CD4-positive, alpha-beta memory T cell (primary cell): ENCODE results near the gene HTR2A. TPM values are rescaled to one million over a fixed set of nuclear protein-coding genes. Genes with fewer than 3 reads are reported as not detected.

Experiments used
- CTCF ChIA-PET: fragments of 350-600 bp; sonication (Branson Sonifier 250); formaldehyde crosslinking; loops from one replicate; lab custom pipeline; 2021; ENCODE audit warnings: inconsistent platforms; ENCODE audit not compliant: partially characterized antibody; lab: Charles Lee
- POLR2A ChIA-PET: fragments of 350-600 bp; sonication (Branson Sonifier 250); formaldehyde crosslinking; loops from one replicate; lab custom pipeline; 2021; ENCODE audit not compliant: partially characterized antibody; lab: Charles Lee
- DNase-seq, 5 donors: peaks; one replicate each; pipeline versions ENCODE4 v3.0.0 to v3.0.0-alpha.2; 2020 to 2022; ENCODE audit warnings: mixed read lengths in 1 of 5
- H3K27ac ChIP-seq: one replicate; pipeline ENCODE4 v1.7.0; 2013; ENCODE audit warnings: low read depth, low read length
- H3K27me3 ChIP-seq: 2 replicates; pipeline ENCODE4 v1.7.0; 2013; ENCODE audit warnings: mild to moderate bottlenecking, low read length, moderate library complexity; ENCODE audit not compliant: insufficient read depth
- H3K36me3 ChIP-seq: 2 replicates; pipeline ENCODE4 v1.7.0; 2013; ENCODE audit warnings: mild to moderate bottlenecking, low read length, moderate library complexity; ENCODE audit not compliant: insufficient read depth
- H3K4me1 ChIP-seq: 2 replicates; pipeline ENCODE4 v1.7.0; 2013; ENCODE audit warnings: mild to moderate bottlenecking, low read length, moderate library complexity; ENCODE audit not compliant: insufficient read depth
- H3K4me3 ChIP-seq, 2 donors: one replicate each; pipeline ENCODE4 v1.7.0; 2013; ENCODE audit warnings: low read length in 2 of 2, mild to moderate bottlenecking in 1 of 2
- H3K9me3 ChIP-seq, 2 donors: one replicate each; pipeline ENCODE4 v1.7.0; 2013; ENCODE audit warnings: low read length in 2 of 2, control low read depth in 1 of 2; ENCODE audit not compliant: control insufficient read depth in 1 of 2
- H3K27ac Mint-ChIP-seq, 7 donors: one replicate each; pipeline ENCODE4 v1.8.0; 2020 to 2021; ENCODE audit warnings: mixed read lengths in 7 of 7, mild to moderate bottlenecking in 6 of 7, inconsistent platforms in 3 of 7, moderate library complexity in 3 of 7
- H3K27me3 Mint-ChIP-seq, 2 donors: one replicate each; pipeline ENCODE4 v1.8.0; 2020 to 2021; ENCODE audit warnings: mixed read lengths in 2 of 2
- H3K36me3 Mint-ChIP-seq, 2 donors: one replicate each; pipeline ENCODE4 v1.8.0; 2020 to 2021; ENCODE audit warnings: mixed read lengths in 2 of 2, inconsistent platforms in 1 of 2, mild to moderate bottlenecking in 1 of 2
- H3K4me1 Mint-ChIP-seq, 4 donors: one replicate each; pipeline ENCODE4 v1.8.0; 2020 to 2021; ENCODE audit warnings: mixed read lengths in 4 of 4, mild to moderate bottlenecking in 1 of 4
- H3K4me3 Mint-ChIP-seq, 8 donors: one replicate each; pipeline ENCODE4 v1.8.0; 2020 to 2021; ENCODE audit warnings: mixed read lengths in 8 of 8, mild to moderate bottlenecking in 7 of 8, moderate library complexity in 6 of 8, inconsistent platforms in 3 of 8
- H3K9me3 Mint-ChIP-seq, 8 donors: one replicate each; pipeline ENCODE4 v1.8.0; 2020 to 2021; ENCODE audit warnings: mixed read lengths in 8 of 8, mild to moderate bottlenecking in 5 of 8, inconsistent platforms in 3 of 8, moderate library complexity in 1 of 8
- intact Hi-C: fragments of 100-400 bp; cut with micrococcal nuclease; formaldehyde crosslinking; loops from one replicate; pipeline ENCODE4 v1.15.1; 2023
- polyA plus RNA-seq, 2 donors: library from polyadenylated mRNA; unstranded; fragments of 300-500 nt; fragmentation: Illumina TruSeq; gene quantifications; one replicate each; pipeline ENCODE4 v1.2.3, GENCODE V29; 2021
- total RNA-seq, 2 experiments: library from RNA; stranded (reverse); gene quantifications; one replicate each; pipeline ENCODE4 v1.2.3, GENCODE V29; 2021

HTR2A gene
- total RNA-seq = not detected
- not detected for polyA plus RNA-seq

DNA sequence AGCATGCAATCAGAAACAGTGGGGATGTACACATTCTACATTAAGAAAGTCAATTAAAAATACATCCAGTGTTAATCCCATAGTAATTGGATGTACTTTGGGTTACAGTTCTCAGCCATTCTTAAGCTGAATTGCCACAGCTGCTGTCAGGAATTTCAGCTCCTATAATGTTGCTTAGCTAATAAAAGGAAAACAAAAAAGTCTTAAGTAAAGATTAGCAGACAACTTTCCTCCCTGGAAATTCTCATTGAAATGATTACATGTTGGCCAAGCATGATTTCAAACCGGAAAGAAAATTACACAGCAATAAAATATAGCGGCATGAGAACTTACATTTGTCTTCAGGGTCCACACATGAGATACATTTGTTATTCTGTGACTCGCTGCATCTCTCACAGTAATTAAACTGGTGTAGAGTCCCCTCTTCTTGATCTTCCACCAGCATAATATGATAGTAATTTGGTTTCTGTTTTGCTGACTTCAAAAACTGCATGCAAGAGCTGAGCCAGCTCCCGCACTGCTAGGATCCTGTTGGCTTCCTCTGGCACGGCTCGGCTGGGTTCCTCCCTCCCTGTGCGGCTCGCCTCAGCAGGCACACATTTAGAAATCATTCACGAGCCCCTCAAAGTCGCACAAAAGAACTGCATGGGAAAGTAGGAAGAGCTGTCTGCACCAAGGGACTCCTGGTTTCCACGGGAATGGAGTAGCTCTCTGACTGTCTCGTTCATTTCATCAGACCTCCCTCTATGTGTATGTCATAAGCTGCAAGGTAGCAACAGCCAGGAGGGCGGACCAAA lies at the start of gene HTR2A:
Gene HTR2A, minus strand, starts transcription at position 713 of the 797 bp plus-strand sequence. CDS start 1,147 bp downstream, outside the sequence.
- H3K36me3 Mint-ChIP-seq = no peaks in the 10 kb centered on the region
- Histone ChIP-seq H3K4me3 (no peak within 1 kb of the TSS), H3K9me3 (no peaks in the 10 kb centered on the region), H3K27ac (no peak within 1 kb of the TSS), H3K36me3 (no peaks in the 10 kb centered on the region), H3K27me3 (peaks cover 10% of the 10 kb centered on the region), H3K4me1 (peaks cover 13% of the 10 kb centered on the region)
- POLR2A ChIA-PET = no interaction called here
- intact Hi-C loops = no loop called here
- no peak within 1 kb of the TSS for H3K27ac Mint-ChIP-seq
- CTCF ChIA-PET = interaction anchor here (1.2 kb wide), 1 partner anchor 26 kb away, joined by 3 read pairs; no protein-coding TSS in a partner anchor
- peaks cover 28 to 48% of the 10 kb centered on the region in 2 donors for H3K27me3 Mint-ChIP-seq
- H3K4me3 Mint-ChIP-seq = peak within 1 kb of the TSS in 7 of 8 donors; percentile 28 to 74 (median 70)
- DNase-seq = no peak
- H3K9me3 Mint-ChIP-seq = no peaks in the 10 kb centered on the region
- peaks cover 16 to 28% (median 21%) of the 10 kb centered on the region in 4 donors for H3K4me1 Mint-ChIP-seq

DNA sequence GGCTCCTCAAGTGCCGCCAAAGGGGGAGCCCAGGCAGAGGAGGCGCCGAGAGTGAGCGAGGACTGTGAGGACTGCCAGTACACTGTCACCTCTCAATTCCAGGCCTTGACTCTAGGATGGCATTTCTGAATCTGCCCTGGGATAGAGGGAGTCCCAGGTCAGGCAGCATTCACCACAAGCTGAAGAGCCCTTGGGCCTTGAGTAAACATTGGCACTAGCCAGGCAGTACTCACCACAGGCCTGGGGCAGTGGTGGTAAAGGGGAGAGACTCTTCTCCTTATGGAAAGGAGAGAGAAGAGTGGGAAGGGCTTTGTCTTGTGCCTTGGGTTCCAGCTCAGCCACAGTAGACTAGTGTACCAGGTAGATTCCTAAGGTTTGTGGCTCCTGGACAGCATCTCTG lies 39.7 kb upstream of the HTR2A start:
- no peak for DNase-seq
- CTCF ChIA-PET = no interaction called here

DNA sequence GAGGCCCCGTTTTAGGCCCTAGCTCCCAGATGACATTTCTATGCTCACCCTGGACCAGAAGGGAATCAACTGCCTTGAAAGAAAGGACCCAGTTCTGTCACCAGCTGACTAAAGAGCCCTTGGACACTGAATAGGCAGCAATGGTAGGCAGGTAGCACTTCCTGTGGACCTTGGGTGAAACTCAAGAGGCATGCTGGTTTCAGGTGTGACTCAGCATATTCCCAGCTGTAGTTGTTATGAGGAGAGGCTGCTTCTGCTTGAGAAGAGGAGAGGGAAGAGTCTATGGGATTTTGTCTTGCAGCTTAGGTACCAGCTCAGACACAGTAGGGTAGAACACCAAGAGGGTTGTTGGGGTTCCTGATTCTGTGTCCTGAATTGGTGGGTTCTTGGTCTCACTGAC lies 37.9 kb upstream of the HTR2A start:
- ChIA-PET POLR2A (no interaction called here), CTCF (no interaction called here)
- Mint-ChIP-seq H3K27ac (no peak overlapping the region), H3K9me3 (peaks cover 0 to 23% (median 12%) of the 10 kb centered on the region in 8 donors), H3K27me3 (peaks cover 5 to 14% of the 10 kb centered on the region in 2 donors), H3K4me3 (no peak overlapping the region), H3K4me1 (no peaks in the 10 kb centered on the region), H3K36me3 (no peaks in the 10 kb centered on the region)
- no peaks in the 10 kb centered on the region for H3K4me1 ChIP-seq
- no peak overlapping the region for H3K27ac ChIP-seq
- DNase-seq = no peak
- no peaks in the 10 kb centered on the region for H3K36me3 ChIP-seq
- no peaks in the 10 kb centered on the region for H3K9me3 ChIP-seq
- no peaks in the 10 kb centered on the region for H3K27me3 ChIP-seq
- intact Hi-C loops = no loop called here
- H3K4me3 ChIP-seq = no peak overlapping the region

More for the DNA sequence above, 39.7 kb upstream of the HTR2A start:
- Mint-ChIP-seq H3K9me3 (peaks cover 5 to 27% (median 14%) of the 10 kb centered on the region in 8 donors), H3K4me3 (no peak overlapping the region), H3K4me1 (no peaks in the 10 kb centered on the region), H3K27ac (no peak overlapping the region), H3K36me3 (no peaks in the 10 kb centered on the region), H3K27me3 (peaks cover 7 to 14% of the 10 kb centered on the region in 2 donors)
- Histone ChIP-seq H3K9me3 (no peaks in the 10 kb centered on the region), H3K36me3 (no peaks in the 10 kb centered on the region), H3K4me3 (no peak overlapping the region), H3K27ac (no peak overlapping the region), H3K27me3 (no peaks in the 10 kb centered on the region), H3K4me1 (no peaks in the 10 kb centered on the region)
- intact Hi-C loops = no loop called here
- POLR2A ChIA-PET = no interaction called here

DNA sequence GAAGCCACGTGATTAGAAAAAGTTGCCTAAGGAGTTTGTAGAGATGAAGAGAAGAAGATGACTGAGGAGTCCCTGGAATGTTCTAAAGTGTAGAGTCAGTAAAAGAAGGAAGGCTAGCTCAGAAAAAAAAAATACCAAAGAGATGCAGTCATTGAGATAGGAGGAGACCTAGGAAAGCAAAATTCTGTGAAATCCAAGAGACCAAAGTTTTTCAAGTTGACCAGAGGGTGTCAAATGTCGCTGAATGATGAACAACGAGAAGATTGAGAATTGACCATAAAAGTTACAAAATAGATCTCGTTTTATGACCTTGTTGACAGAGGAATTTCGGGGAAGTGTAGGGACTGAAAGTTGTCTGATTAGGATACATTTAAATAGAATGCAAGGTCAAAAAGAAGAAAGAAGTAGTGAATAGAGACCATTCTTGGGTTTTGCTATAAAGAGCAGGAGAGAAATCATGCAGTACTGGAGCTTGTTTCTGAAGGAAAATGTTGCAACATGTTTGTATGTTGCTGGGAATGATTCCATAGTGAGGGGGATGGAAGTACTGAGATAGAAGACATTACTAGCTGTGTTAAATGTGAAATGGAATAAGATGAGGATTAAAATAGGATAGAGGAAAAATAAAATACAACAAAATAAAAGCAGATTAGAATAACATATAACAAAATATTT lies 30.2 kb upstream of the HTR2A start:
- peaks cover 0 to 2% (median under 1%) of the 10 kb centered on the region in 8 donors for H3K9me3 Mint-ChIP-seq
- Histone ChIP-seq H3K9me3 (no peaks in the 10 kb centered on the region), H3K36me3 (no peaks in the 10 kb centered on the region), H3K4me3 (no peak overlapping the region), H3K4me1 (no peaks in the 10 kb centered on the region), H3K27me3 (no peaks in the 10 kb centered on the region), H3K27ac (no peak overlapping the region)
- H3K36me3 Mint-ChIP-seq = no peaks in the 10 kb centered on the region
- DNase-seq = no peak
- CTCF ChIA-PET = interaction anchor here (1.4 kb wide), 1 partner anchor 32 kb away, joined by 4 read pairs; no protein-coding TSS in a partner anchor
- POLR2A ChIA-PET = no interaction called here
- no peak overlapping the region for H3K27ac Mint-ChIP-seq
- peaks cover 4 to 5% of the 10 kb centered on the region in 2 donors for H3K27me3 Mint-ChIP-seq
- intact Hi-C loops = no loop called here
- H3K4me1 Mint-ChIP-seq = no peaks in the 10 kb centered on the region
- H3K4me3 Mint-ChIP-seq = no peak overlapping the region

DNA sequence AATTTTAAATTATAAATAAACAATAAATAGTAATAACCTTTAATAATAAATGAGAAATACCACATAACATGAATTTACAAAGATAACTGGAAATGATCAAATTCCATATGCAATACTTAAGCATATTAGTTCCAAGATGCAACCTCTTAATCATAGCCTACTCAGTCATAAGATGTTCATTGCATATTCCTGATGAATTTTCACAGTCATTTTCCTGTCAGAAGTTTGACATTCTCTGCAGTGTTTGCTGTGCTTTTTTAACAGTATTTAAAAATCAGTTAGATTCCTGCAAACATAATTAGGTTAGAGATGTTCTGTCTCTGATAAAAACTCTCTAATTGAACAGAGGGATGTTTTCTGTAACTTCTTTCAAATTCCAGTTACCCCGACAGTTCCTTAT lies 28.6 kb upstream of the HTR2A start:
- DNase-seq = no peak
- Mint-ChIP-seq H3K27ac (no peak overlapping the region), H3K36me3 (no peaks in the 10 kb centered on the region), H3K4me1 (no peaks in the 10 kb centered on the region), H3K4me3 (no peak overlapping the region), H3K9me3 (peaks cover 0 to 3% (median under 1%) of the 10 kb centered on the region in 8 donors), H3K27me3 (peaks cover 3 to 4% of the 10 kb centered on the region in 2 donors)
- ChIA-PET CTCF (no interaction called here), POLR2A (no interaction called here)
- intact Hi-C loops = no loop called here
- H3K9me3 ChIP-seq = no peaks in the 10 kb centered on the region
- no peak overlapping the region for H3K27ac ChIP-seq
- H3K27me3 ChIP-seq = no peaks in the 10 kb centered on the region
- H3K4me3 ChIP-seq = no peak overlapping the region
- H3K4me1 ChIP-seq = no peaks in the 10 kb centered on the region
- H3K36me3 ChIP-seq = no peaks in the 10 kb centered on the region

DNA sequence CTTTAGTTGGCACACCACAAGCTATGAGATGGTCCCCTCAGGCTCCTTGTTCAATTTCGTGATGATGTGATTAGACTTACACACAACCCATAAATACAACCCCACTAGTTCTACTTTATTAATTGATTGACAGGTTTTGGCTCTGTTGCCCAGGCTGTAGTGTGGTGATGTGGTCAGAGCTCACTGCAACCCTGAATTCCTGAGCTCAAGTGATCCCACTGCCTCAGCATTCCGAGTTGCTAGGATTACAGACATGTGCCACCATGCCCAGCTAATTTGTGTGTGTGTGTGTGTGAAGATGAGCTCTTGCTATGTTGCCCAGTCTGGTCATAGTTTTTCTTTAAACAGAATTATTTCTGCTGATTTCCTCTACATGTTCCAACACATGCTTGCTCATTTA lies 17.5 kb upstream of the HTR2A start:
- no peaks in the 10 kb centered on the region for H3K36me3 ChIP-seq
- no peaks in the 10 kb centered on the region for H3K4me1 Mint-ChIP-seq
- H3K9me3 ChIP-seq = no peaks in the 10 kb centered on the region
- H3K4me3 Mint-ChIP-seq = no peak overlapping the region
- no peaks in the 10 kb centered on the region for H3K36me3 Mint-ChIP-seq
- no peak overlapping the region for H3K4me3 ChIP-seq
- H3K27ac ChIP-seq = no peak overlapping the region
- H3K27me3 Mint-ChIP-seq = peaks cover 3 to 13% of the 10 kb centered on the region in 2 donors
- no peaks in the 10 kb centered on the region for H3K4me1 ChIP-seq
- no peak for DNase-seq
- intact Hi-C loops = no loop called here
- ChIA-PET CTCF (interaction anchor here (1.1 kb wide), 1 partner anchor 21 kb away, joined by 3 read pairs; no protein-coding TSS in a partner anchor), POLR2A (no interaction called here)
- H3K27ac Mint-ChIP-seq = no peak overlapping the region
- peaks cover 0 to 4% (median 0%) of the 10 kb centered on the region in 8 donors for H3K9me3 Mint-ChIP-seq
- H3K27me3 ChIP-seq = no peaks in the 10 kb centered on the region

DNA sequence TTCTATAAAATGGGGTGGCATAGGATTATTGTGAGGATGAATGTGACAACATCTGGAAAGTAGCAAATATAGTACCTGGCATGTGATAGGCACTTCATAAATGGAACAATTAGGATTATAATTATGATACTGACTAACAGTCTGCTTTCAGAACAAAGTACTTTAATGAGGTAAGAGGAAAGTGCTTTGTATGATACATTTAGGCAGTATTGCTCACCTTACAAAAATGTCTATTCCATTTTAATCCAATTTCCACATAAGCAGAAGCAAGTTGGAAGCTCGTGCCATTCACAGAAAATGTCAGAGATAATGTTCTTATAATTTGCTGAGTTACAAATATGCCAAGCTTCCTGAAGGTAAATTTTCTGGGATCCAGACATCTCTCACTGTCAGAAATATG lies 16.9 kb upstream of the HTR2A start:
- H3K4me3 Mint-ChIP-seq = no peak overlapping the region
- H3K4me1 ChIP-seq = no peaks in the 10 kb centered on the region
- ChIA-PET CTCF (interaction anchor here (1.1 kb wide), 1 partner anchor 21 kb away, joined by 3 read pairs; no protein-coding TSS in a partner anchor), POLR2A (no interaction called here)
- H3K27me3 Mint-ChIP-seq = peaks cover 3 to 11% of the 10 kb centered on the region in 2 donors
- H3K36me3 Mint-ChIP-seq = no peaks in the 10 kb centered on the region
- H3K27me3 ChIP-seq = no peaks in the 10 kb centered on the region
- no peak for DNase-seq
- H3K4me3 ChIP-seq = no peak overlapping the region
- intact Hi-C loops = no loop called here
- no peaks in the 10 kb centered on the region for H3K4me1 Mint-ChIP-seq
- H3K9me3 ChIP-seq = no peaks in the 10 kb centered on the region
- H3K27ac Mint-ChIP-seq = no peak overlapping the region
- H3K27ac ChIP-seq = no peak overlapping the region
- H3K36me3 ChIP-seq = no peaks in the 10 kb centered on the region
- H3K9me3 Mint-ChIP-seq = peaks cover 0 to 4% (median 0%) of the 10 kb centered on the region in 8 donors
